ENCODE measurements around the gene REXO2. TPM values are rescaled to one million over a fixed set of nuclear protein-coding genes. Genes with fewer than 3 reads are reported as not detected.

Gene REXO2
- total and polyA plus RNA-seq, 2 of the 4 experiments (the other 2 are of a cell fraction), result 179 to 255 TPM

DNA sequence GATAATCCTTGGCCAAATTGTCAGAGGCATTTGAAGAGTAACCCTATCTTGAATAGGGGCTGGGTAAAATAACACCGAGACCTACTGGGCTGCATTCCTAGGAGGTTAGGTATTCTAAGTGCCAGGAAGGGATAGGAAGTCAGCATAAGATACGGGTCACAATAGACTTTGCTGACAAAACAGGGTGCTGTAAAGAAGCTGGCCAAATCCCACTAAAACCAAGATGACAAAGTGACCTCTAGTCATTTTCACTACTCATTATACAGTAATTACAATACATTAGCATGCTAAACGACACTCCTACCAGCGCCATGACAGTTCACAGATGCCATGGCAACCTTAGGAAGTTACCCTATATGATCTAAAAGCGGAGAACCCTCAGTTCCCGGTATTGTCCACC is 964 bp upstream of the REXO2 start:
- TF ChIP-seq, protein P1, sequence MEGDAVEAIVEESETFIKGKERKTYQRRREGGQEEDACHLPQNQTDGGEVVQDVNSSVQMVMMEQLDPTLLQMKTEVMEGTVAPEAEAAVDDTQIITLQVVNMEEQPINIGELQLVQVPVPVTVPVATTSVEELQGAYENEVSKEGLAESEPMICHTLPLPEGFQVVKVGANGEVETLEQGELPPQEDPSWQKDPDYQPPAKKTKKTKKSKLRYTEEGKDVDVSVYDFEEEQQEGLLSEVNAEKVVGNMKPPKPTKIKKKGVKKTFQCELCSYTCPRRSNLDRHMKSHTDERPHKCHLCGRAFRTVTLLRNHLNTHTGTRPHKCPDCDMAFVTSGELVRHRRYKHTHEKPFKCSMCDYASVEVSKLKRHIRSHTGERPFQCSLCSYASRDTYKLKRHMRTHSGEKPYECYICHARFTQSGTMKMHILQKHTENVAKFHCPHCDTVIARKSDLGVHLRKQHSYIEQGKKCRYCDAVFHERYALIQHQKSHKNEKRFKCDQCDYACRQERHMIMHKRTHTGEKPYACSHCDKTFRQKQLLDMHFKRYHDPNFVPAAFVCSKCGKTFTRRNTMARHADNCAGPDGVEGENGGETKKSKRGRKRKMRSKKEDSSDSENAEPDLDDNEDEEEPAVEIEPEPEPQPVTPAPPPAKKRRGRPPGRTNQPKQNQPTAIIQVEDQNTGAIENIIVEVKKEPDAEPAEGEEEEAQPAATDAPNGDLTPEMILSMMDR (conservative IDR thresholded peaks at IDR 0.05; ENCODE audit: low read depth, low read length), result no peak
- no peak for TF ChIP-seq RCOR1 (IDR thresholded peaks at IDR 0.05; ENCODE audit: insufficient replicate concordance, low read length)
- no peak for TF ChIP-seq BHLHE40 (IDR thresholded peaks at IDR 0.05; ENCODE audit: low read depth, low read length)
- no peak for TF ChIP-seq FOS (IDR thresholded peaks at IDR 0.05; ENCODE audit: low read depth, low read length)
- no peak for TF ChIP-seq MXI1 (IDR thresholded peaks at IDR 0.05; ENCODE audit: borderline replicate concordance, low read depth, low read length)
- no peak for TF ChIP-seq CEBPB (IDR thresholded peaks at IDR 0.05; ENCODE audit: low read depth, low read length)
- TF ChIP-seq, protein P2, sequence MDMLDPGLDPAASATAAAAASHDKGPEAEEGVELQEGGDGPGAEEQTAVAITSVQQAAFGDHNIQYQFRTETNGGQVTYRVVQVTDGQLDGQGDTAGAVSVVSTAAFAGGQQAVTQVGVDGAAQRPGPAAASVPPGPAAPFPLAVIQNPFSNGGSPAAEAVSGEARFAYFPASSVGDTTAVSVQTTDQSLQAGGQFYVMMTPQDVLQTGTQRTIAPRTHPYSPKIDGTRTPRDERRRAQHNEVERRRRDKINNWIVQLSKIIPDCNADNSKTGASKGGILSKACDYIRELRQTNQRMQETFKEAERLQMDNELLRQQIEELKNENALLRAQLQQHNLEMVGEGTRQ (IDR thresholded peaks at IDR 0.05; ENCODE audit: low read depth, low read length), result no peak
- no peak for TF ChIP-seq CHD1 (IDR thresholded peaks at IDR 0.05; ENCODE audit: low read depth, low read length)
- Histone ChIP-seq H3K14ac (replicated peaks; ENCODE audit: low read depth, low read length) (no peak overlapping the region), H3K9me1 (ENCODE audit: insufficient read depth, low read length) (peaks cover 5% of the 10 kb centered on the region; the same call in 1 of the 2 replicates), H3K79me1 (ENCODE audit: low read depth in 1 of 2, low read length in 2 of 2) (peaks cover 4 to 32% of the 10 kb centered on the region in 2 experiments; a peak in 2 of 4 replicates), H3K9me3 (ENCODE audit: control insufficient read depth, insufficient read depth, low read length) (no peaks in the 10 kb centered on the region), H3K4me1 (ENCODE audit: control insufficient read depth, insufficient read depth, low read length) (peaks cover 5% of the 10 kb centered on the region; the same call in 1 of the 2 replicates), H4K20me1 (ENCODE audit: insufficient read depth, low read length) (peaks cover 8% of the 10 kb centered on the region), H3K9ac (ENCODE audit: low read depth, low read length) (no peak overlapping the region), H2BK20ac (ENCODE audit: low read depth, low read length) (no peak overlapping the region), H3K18ac (ENCODE audit: low read depth, low read length) (no peak overlapping the region), H2BK15ac (ENCODE audit: low read depth, low read length) (no peak overlapping the region), H2AFZ (replicated peaks; ENCODE audit: low read length, poor library complexity) (no peak overlapping the region), H3K4me2 (ENCODE audit: low read depth, low read length) (no peak overlapping the region), H3K4me3 (ENCODE audit: insufficient read depth, low read depth, low read length) (no peak overlapping the region), H2AK5ac (ENCODE audit: low read depth, low read length) (no peak overlapping the region), H2BK120ac (ENCODE audit: low read depth, low read length) (no peak overlapping the region), H3K27ac (ENCODE audit: insufficient read depth, low read length) (no peak overlapping the region), H3K56ac (ENCODE audit: extremely low read depth, insufficient read depth, low read length) (no peak overlapping the region), H2BK5ac (ENCODE audit: low read depth, low read length, poor library complexity, severe bottlenecking) (no peak overlapping the region), H4K91ac (ENCODE audit: insufficient read depth, low read depth, low read length) (no peak overlapping the region), H3K23ac (ENCODE audit: low read depth, low read length) (no peak overlapping the region), H4K5ac (ENCODE audit: low read depth, low read length) (peak overlapping the region; percentile 13; the same call in 1 of the 2 replicates), H3K27me3 (ENCODE audit: control insufficient read depth, insufficient read depth, low read length) (no peaks in the 10 kb centered on the region), H3K36me3 (ENCODE audit: control insufficient read depth, insufficient read depth, low read length) (no peaks in the 10 kb centered on the region; the same call in 1 of the 2 replicates), H3K4ac (ENCODE audit: low read depth, low read length) (no peak overlapping the region), H2AK9ac (replicated peaks; ENCODE audit: low read depth, low read length, poor library complexity) (no peak overlapping the region), H4K8ac (ENCODE audit: low read depth in 2 of 2, low read length in 2 of 2) (peak overlapping the region in 1 of 2 experiments; percentile 58; a peak in 2 of 4 replicates)
- BruUV-seq (replicated peaks), result no TSS peak
- in situ Hi-C loops (cut with MboI; ENCODE audit: low sequenced_read_pairs) (no loop called here), intact Hi-C loops (cut with micrococcal nuclease) (loop anchor here (2.0 kb wide), 1 partner anchor 158 kb away; no protein-coding TSS in a partner anchor), dilution Hi-C loops (cut with HindIII; ENCODE audit: low sequenced_read_pairs, unreplicated experiment) (no loop called here)
- WGBS, 2 experiments (ENCODE audit: extremely low coverage in 2 of 2, insufficient read length in 1 of 2), result 17% methylated on average over 1 of the region's 6 CpGs; no CpG with 5 or more reads in 1 of the 2 experiments
- ATAC-seq (ENCODE audit: low read depth), result no peak
- ChIA-PET CTCF (no interaction called here), POLR2A (ENCODE audit: unreplicated experiment) (interaction anchor here (0.7 kb wide), 1 partner anchor 26 kb away, joined by 4 read pairs; no protein-coding TSS in a partner anchor)
- DNase-seq, result peak; percentile 4
